ENCODE results near the gene TEKT4. TPM values are rescaled to one million over a fixed set of nuclear protein-coding genes. Genes with fewer than 3 reads are reported as not detected.

The TEKT4 gene
- total RNA-seq, 2 experiments from 2014 or later: not detected

DNA sequence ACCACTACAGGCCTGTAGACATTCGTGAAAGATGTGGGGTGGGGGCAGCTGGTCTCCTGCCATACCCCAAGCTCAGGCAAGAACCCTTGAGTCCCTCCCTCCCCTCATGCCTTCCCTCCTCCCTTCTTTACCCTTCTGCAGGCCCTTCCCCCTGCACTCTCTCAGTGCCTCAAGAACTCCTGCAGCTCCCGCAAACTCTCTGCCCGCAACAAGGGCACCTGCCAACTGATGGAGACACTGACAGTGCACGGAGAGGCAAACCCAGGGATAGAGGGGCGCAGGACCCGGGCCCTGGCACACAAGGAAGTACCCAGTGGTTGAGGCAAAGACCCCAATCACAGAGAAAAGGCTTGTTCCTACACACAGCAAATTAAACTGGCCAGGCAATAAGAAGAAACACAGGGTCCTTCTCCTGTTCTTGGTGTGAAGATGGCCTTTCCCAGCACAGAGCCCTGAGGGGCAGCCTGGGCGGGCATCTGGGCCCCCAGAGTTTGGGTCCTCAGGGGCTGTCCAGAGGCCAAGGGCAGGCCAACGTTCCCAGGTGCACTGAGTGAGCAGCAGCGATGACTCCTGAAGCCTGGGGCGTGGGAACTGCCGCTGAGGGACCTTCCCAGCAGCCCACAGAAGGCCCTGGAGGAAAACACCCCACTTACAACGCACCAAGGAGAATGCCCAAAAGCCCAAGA, 1.6 kb downstream of the TEKT4 start:
- ChIA-PET POLR2A (no interaction called here), CTCF (interaction anchor here (0.8 to 1.7 kb wide), 4 partner anchors 14 to 84 kb away, joined by 3 to 12 read pairs (median 4); no protein-coding TSS in a partner anchor)
- intact Hi-C loops (cut with micrococcal nuclease): loop anchor here (5.0 kb wide), 1 partner anchor 84 kb away; no protein-coding TSS in a partner anchor
- TF ChIP-seq, protein P1, sequence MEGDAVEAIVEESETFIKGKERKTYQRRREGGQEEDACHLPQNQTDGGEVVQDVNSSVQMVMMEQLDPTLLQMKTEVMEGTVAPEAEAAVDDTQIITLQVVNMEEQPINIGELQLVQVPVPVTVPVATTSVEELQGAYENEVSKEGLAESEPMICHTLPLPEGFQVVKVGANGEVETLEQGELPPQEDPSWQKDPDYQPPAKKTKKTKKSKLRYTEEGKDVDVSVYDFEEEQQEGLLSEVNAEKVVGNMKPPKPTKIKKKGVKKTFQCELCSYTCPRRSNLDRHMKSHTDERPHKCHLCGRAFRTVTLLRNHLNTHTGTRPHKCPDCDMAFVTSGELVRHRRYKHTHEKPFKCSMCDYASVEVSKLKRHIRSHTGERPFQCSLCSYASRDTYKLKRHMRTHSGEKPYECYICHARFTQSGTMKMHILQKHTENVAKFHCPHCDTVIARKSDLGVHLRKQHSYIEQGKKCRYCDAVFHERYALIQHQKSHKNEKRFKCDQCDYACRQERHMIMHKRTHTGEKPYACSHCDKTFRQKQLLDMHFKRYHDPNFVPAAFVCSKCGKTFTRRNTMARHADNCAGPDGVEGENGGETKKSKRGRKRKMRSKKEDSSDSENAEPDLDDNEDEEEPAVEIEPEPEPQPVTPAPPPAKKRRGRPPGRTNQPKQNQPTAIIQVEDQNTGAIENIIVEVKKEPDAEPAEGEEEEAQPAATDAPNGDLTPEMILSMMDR (IDR thresholded peaks at IDR 0.05): no peak
- no peak overlapping the region for H3K27ac Mint-ChIP-seq
- H3K36me3 Mint-ChIP-seq (ENCODE audit: low read depth): no peaks in the 10 kb centered on the region
- DNase-seq (no peak), ATAC-seq (no peak)
- H3K9me3 Mint-ChIP-seq: no peaks in the 10 kb centered on the region
- no peaks in the 10 kb centered on the region for H3K4me1 Mint-ChIP-seq (ENCODE audit: low read depth)
- no peak overlapping the region for H3K4me3 Mint-ChIP-seq
- H3K27me3 Mint-ChIP-seq: peaks cover 3% of the 10 kb centered on the region

DNA sequence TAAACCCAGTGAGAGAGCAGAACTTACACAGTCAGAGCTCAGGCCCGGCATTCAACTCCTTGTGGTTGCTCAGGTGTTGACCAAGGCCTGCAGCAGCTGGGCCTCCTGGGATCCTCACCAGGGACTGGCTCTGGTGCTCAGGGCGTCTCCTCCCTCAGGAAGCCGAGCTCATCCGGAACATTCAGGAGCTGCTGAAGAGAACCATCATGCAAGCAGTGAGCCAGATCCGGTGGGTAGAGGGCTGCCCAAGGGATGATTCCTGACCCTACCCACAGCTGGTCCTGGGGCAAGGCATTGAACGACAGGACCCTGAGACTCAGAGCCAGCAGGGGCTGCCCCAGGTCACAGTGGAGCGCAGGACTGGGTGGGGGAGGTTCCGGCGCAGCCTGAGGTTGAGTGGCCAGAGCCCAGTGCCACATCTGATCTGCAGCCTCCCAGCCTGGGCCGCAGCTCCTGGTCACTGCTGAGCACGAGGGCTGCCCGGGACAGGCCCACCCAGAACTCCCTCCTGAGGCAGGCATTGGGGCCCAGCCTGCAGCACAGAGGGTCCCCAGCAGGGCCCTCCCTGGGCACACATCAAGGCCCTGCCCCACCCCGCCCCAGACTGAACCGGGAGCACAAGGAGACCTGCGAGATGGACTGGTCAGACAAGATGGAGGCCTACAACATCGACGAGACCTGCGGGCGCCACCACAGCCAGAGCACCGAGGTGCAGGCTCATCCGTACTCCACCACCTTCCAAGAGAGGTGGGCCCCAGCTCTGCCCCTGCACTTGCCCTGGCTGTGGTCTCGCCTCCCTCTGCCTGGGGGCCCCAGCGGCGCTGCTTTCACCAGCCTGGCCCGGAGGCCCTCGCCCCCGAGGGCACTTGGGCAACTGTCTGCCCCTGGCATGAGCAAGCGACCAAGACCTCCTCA, 2.4 kb downstream of the TEKT4 start:
- Mint-ChIP-seq H3K9me3 (no peaks in the 10 kb centered on the region), H3K4me1 (ENCODE audit: low read depth) (no peaks in the 10 kb centered on the region), H3K27me3 (peaks cover 3% of the 10 kb centered on the region), H3K36me3 (ENCODE audit: low read depth) (no peaks in the 10 kb centered on the region), H3K4me3 (no peak overlapping the region), H3K27ac (no peak overlapping the region)
- ChIA-PET POLR2A (no interaction called here), CTCF (interaction anchor here (0.7 to 1.7 kb wide), 5 partner anchors 9 to 84 kb away, joined by 3 to 12 read pairs (median 3); no protein-coding TSS in a partner anchor)
- ATAC-seq (no peak), DNase-seq (no peak)
- TF ChIP-seq, protein P1 (IDR thresholded peaks at IDR 0.05): no peak
- intact Hi-C loops (cut with micrococcal nuclease): loop anchor here (5.0 kb wide), 1 partner anchor 84 kb away; no protein-coding TSS in a partner anchor

DNA sequence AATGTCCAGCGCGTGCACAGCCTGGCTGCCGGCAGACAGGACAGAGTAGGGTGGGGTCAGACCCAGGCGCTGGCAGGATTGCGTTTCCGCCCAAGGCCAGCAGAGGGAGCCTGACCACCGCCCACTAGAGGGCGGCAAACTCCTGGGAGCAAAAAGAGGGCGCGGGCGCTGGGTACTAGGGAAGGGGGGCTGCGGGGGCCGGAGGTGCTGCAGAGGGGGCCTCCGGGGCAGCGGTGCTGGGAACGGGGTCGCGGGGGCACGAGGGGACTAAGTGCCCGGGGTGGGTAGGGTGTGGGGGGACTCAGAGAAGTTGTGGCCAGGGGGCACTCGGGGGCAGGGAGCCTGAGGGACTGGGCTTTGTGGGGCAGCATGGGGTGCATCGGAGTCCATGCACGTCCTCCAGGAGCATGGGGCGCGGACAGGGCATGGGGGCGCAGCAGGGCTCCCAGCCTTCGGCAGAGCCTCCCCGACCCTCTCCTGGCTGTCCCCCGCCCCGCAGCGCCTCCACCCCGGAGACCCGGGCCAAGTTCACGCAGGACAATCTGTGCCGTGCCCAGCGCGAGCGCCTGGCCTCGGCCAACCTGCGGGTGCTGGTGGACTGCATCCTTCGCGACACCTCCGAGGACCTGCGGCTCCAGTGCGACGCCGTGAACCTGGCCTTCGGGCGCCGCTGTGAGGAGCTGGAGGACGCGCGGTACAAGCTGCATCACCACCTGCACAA, 3.2 kb downstream of the TEKT4 start:
- TF ChIP-seq, protein P1 (IDR thresholded peaks at IDR 0.05): peak; percentile 87
- DNase-seq: peak; percentile 73
- H3K4me3 Mint-ChIP-seq: no peak overlapping the region
- H3K4me1 Mint-ChIP-seq (ENCODE audit: low read depth): no peaks in the 10 kb centered on the region
- ATAC-seq: peak; percentile 92
- no peak overlapping the region for H3K27ac Mint-ChIP-seq
- POLR2A ChIA-PET: no interaction called here
- H3K36me3 Mint-ChIP-seq (ENCODE audit: low read depth): no peaks in the 10 kb centered on the region
- CTCF ChIA-PET: interaction anchor here (0.7 to 1.8 kb wide), 5 partner anchors 8 to 83 kb away, joined by 3 to 12 read pairs (median 6); no protein-coding TSS in a partner anchor
- H3K9me3 Mint-ChIP-seq: no peaks in the 10 kb centered on the region
- H3K27me3 Mint-ChIP-seq: peaks cover 3% of the 10 kb centered on the region
- intact Hi-C loops (cut with micrococcal nuclease): loop anchor here (5.0 kb wide), 1 partner anchor 83 kb away; no protein-coding TSS in a partner anchor

DNA sequence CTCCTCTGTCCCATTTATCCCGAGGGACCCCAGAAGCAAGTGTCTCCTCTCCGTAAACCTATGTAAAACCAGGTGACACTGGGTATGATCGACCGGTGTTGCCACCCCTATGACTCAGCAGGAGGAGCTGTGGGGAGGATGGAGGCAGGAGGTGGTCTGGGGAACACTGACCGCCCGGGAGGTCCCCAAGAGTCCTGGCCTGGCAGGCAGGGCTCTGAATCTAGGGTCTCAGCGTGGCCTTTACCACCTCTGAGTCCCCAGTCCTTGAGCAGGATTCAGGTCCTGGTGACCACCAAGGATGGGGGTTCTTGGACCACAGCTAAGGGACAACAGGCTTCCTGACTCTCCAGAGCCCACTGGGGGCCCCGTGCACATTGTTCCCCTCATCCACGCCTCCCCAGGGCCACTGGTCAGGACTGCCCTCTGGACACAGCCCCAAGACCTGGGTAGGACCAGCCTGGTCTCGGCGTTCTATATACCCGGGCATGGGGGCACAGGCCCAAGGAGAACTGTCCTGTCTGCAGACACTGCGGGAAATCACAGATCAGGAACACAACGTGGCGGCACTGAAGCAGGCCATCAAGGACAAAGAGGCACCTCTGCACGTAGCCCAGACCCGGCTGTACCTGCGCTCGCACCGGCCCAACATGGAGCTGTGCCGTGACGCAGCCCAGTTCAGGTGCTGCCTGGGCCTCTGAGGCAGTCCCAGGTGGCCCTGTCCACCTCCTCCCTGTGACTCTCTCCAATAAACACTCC, 4.0 kb downstream of the TEKT4 start:
- no peak for DNase-seq
- POLR2A ChIA-PET: no interaction called here
- CTCF ChIA-PET: interaction anchor here (0.8 to 1.8 kb wide), 3 partner anchors 9 to 81 kb away, joined by 3 to 11 read pairs (median 6); no protein-coding TSS in a partner anchor
- no peak for ATAC-seq
- Mint-ChIP-seq H3K4me3 (no peak overlapping the region), H3K36me3 (ENCODE audit: low read depth) (no peaks in the 10 kb centered on the region), H3K27ac (no peak overlapping the region), H3K9me3 (no peaks in the 10 kb centered on the region), H3K27me3 (peaks cover 3% of the 10 kb centered on the region), H3K4me1 (ENCODE audit: low read depth) (no peaks in the 10 kb centered on the region)
- intact Hi-C loops (cut with micrococcal nuclease): no loop called here
- TF ChIP-seq, protein P1 (IDR thresholded peaks at IDR 0.05): no peak

Measured in activated CD8-positive, alpha-beta T cell treated with anti-CD3 and anti-CD28 coated beads for 36 hours (primary cell).